IMR-90 (cell line): Measurements from ENCODE around the gene MYH9. TPM values are rescaled to one million over a fixed set of nuclear protein-coding genes. Genes with fewer than 3 reads are reported as not detected.

Experiments
- ATAC-seq: fragments of 200-7000 bp; cut with Tn5 transposase; 2 replicates; pipeline ENCODE4 v1.9.1; 2020; ENCODE audit warnings: low read depth, mild to moderate bottlenecking, moderate library complexity
- BruUV-seq: library from RNA; stranded (reverse); fragments of 400-500 nt; replicated peaks from 2 replicates; lab custom pipeline; 2021; lab: Mats Ljungman, UMichigan
- CTCF ChIA-PET: fragments of 300-600 bp; formaldehyde crosslinking; extraction: SDS; loops from one replicate; lab custom pipeline; 2021; ENCODE audit warnings: antibody characterized with exemption; lab: Yijun Ruan, JAX
- POLR2A ChIA-PET: fragments of 300-600 bp; sonication (Branson Sonifier 250); formaldehyde crosslinking; loops from one replicate; lab custom pipeline; 2022; ENCODE audit warnings: antibody characterized with exemption; ENCODE audit not compliant: unreplicated experiment; lab: Charles Lee
- DNase-seq: peaks from one replicate; pipeline ENCODE4 v3.0.0; 2013
- H2AFZ ChIP-seq: replicated peaks from 2 replicates; pipeline ENCODE3; 2013; ENCODE audit warnings: low read length, mild to moderate bottlenecking; ENCODE audit not compliant: poor library complexity
- H2AK5ac ChIP-seq: 2 replicates; pipeline ENCODE4 v1.6.1; 2013; ENCODE audit warnings: low read depth, low read length, inconsistent platforms
- H2AK9ac ChIP-seq: replicated peaks from 2 replicates; pipeline ENCODE3; 2013; ENCODE audit warnings: mild to moderate bottlenecking, low read depth, low read length, moderate library complexity; ENCODE audit not compliant: poor library complexity
- H2BK120ac ChIP-seq: 2 replicates; pipeline ENCODE4 v1.6.1; 2013; ENCODE audit warnings: low read depth, low read length, inconsistent platforms
- H2BK15ac ChIP-seq: 3 replicates; pipeline ENCODE4 v1.6.1; 2013; ENCODE audit warnings: low read depth, low read length, inconsistent platforms
- H2BK20ac ChIP-seq: 2 replicates; pipeline ENCODE4 v1.6.1; 2013; ENCODE audit warnings: low read depth, mild to moderate bottlenecking, inconsistent platforms, low read length, moderate library complexity
- H2BK5ac ChIP-seq: 2 replicates; pipeline ENCODE4 v1.6.1; 2013; ENCODE audit warnings: mild to moderate bottlenecking, low read depth, low read length, inconsistent platforms; ENCODE audit not compliant: poor library complexity, severe bottlenecking
- H3K14ac ChIP-seq: replicated peaks from 2 replicates; pipeline ENCODE4 v1.6.1; 2013; ENCODE audit warnings: low read depth, low read length, inconsistent platforms
- H3K18ac ChIP-seq: 2 replicates; pipeline ENCODE4 v1.6.1; 2013; ENCODE audit warnings: low read depth, low read length, control low read depth
- H3K23ac ChIP-seq: 2 replicates; pipeline ENCODE4 v1.6.1; 2013; ENCODE audit warnings: low read depth, low read length, inconsistent platforms
- H3K27ac ChIP-seq: 2 replicates; pipeline ENCODE4 v1.5.1; 2013; ENCODE audit warnings: mild to moderate bottlenecking, control low read depth, low read length; ENCODE audit not compliant: insufficient read depth
- H3K27me3 ChIP-seq: 2 replicates; pipeline ENCODE4 v1.6.1; 2013; ENCODE audit warnings: low read length; ENCODE audit not compliant: control insufficient read depth, insufficient read depth
- H3K36me3 ChIP-seq: 2 replicates; pipeline ENCODE4 v1.6.1; 2013; ENCODE audit warnings: low read length, mixed read lengths; ENCODE audit not compliant: control insufficient read depth, insufficient read depth
- H3K4ac ChIP-seq: 2 replicates; pipeline ENCODE4 v1.6.1; 2013; ENCODE audit warnings: low read depth, low read length, inconsistent platforms
- H3K4me1 ChIP-seq: 2 replicates; pipeline ENCODE4 v1.6.1; 2013; ENCODE audit warnings: low read length, mixed read lengths; ENCODE audit not compliant: control insufficient read depth, insufficient read depth
- H3K4me2 ChIP-seq: 2 replicates; pipeline ENCODE4 v1.6.1; 2013; ENCODE audit warnings: low read depth, mild to moderate bottlenecking, control low read depth, low read length, moderate library complexity
- H3K4me3 ChIP-seq: 2 replicates; pipeline ENCODE4 v1.5.1; 2013; ENCODE audit warnings: low read depth, mild to moderate bottlenecking, control low read depth, low read length, moderate library complexity; ENCODE audit not compliant: insufficient read depth
- H3K56ac ChIP-seq: 2 replicates; pipeline ENCODE4 v1.6.1; 2013; ENCODE audit warnings: low read length, inconsistent platforms; ENCODE audit not compliant: insufficient read depth; ENCODE audit errors: extremely low read depth
- H3K79me1 ChIP-seq, 2 experiments: 2 replicates each; pipeline ENCODE4 v1.6.1; 2013; ENCODE audit warnings: low read length in 2 of 2, inconsistent platforms in 1 of 2, low read depth in 1 of 2
- H3K9ac ChIP-seq: 2 replicates; pipeline ENCODE4 v1.6.1; 2013; ENCODE audit warnings: low read depth, low read length, control low read depth
- H3K9me1 ChIP-seq: 2 replicates; pipeline ENCODE4 v1.6.1; 2013; ENCODE audit warnings: low read length, inconsistent platforms; ENCODE audit not compliant: insufficient read depth
- H3K9me3 ChIP-seq: 2 replicates; pipeline ENCODE4 v1.6.1; 2013; ENCODE audit warnings: low read length; ENCODE audit not compliant: control insufficient read depth, insufficient read depth
- H4K20me1 ChIP-seq: 2 replicates; pipeline ENCODE4 v1.6.1; 2013; ENCODE audit warnings: low read length, inconsistent platforms; ENCODE audit not compliant: insufficient read depth
- H4K5ac ChIP-seq: 2 replicates; pipeline ENCODE4 v1.6.1; 2013; ENCODE audit warnings: mild to moderate bottlenecking, low read depth, low read length, control low read depth
- H4K8ac ChIP-seq, 2 experiments: 2 replicates each; pipeline ENCODE4 v1.6.1; 2013; ENCODE audit warnings: low read depth in 2 of 2, low read length in 2 of 2, control low read depth in 1 of 2, inconsistent platforms in 1 of 2
- H4K91ac ChIP-seq: 2 replicates; pipeline ENCODE4 v1.6.1; 2013; ENCODE audit warnings: low read depth, low read length, inconsistent platforms; ENCODE audit not compliant: insufficient read depth
- CHD1 ChIP-seq: IDR thresholded peaks from 2 replicates; pipeline ENCODE4 v1.6.1; 2012; ENCODE audit warnings: low read depth, low read length, improper control_type of control experiment
- MAZ ChIP-seq: IDR thresholded peaks from 2 replicates; pipeline ENCODE4 v1.6.1; 2012; ENCODE audit warnings: low read depth, mild to moderate bottlenecking, low read length, improper control_type of control experiment, moderate library complexity, borderline replicate concordance
- NFE2L2 ChIP-seq: fragments of 150-350 bp; IDR thresholded peaks from 2 replicates; pipeline ENCODE4 v1.6.1; 2016; ENCODE audit warnings: low read depth, mild to moderate bottlenecking, low read length
- POLR2A ChIP-seq: IDR thresholded peaks from 2 replicates; pipeline ENCODE4 v1.6.1; 2012; ENCODE audit warnings: mild to moderate bottlenecking, low read depth, low read length
- WGBS, 2 experiments: methylation state at CpG; one replicate each; pipeline versions ENCODE4 v1.1.5 to v1.1.7; 2013; ENCODE audit warnings: missing lambda C conversion rate in 2 of 2; ENCODE audit not compliant: insufficient read length in 1 of 2; ENCODE audit errors: extremely low coverage in 2 of 2; 5-methylcytosine and 5-hydroxymethylcytosine counted together
- dilution Hi-C: fragments of 300-500 bp; cut with HindIII; formaldehyde crosslinking; loops from one replicate; pipeline ENCODE4 v1.14.3; 2018; ENCODE audit warnings: low sequenced_read_pairs; ENCODE audit not compliant: unreplicated experiment
- in situ Hi-C: fragments of 300-500 bp; cut with MboI; formaldehyde crosslinking; loops from 3 replicates; pipeline ENCODE4 v1.14.3; 2019; ENCODE audit warnings: low sequenced_read_pairs, inconsistent platforms, mixed read lengths
- intact Hi-C: fragments of 100-400 bp; cut with micrococcal nuclease; formaldehyde crosslinking; loops from 2 replicates; pipeline ENCODE4 v1.10.0; 2022
- polyA plus RNA-seq, 3 experiments: library from polyadenylated mRNA; depleted of rRNA; stranded (reverse); fragments of >200 nt; gene quantifications; 2 replicates each; pipeline ENCODE4 v1.2.3, GENCODE V29; 2012; ENCODE audit warnings: low replicate concordance in 1 of 3
- total RNA-seq: library from RNA; depleted of rRNA; stranded (reverse); fragments of >200 nt; gene quantifications from 2 replicates; pipeline ENCODE4 v1.2.3, GENCODE V29; 2012

Gene MYH9
- total and polyA plus RNA-seq, 2 of the 4 experiments (the other 2 are of a cell fraction) = 475 to 554 TPM

DNA sequence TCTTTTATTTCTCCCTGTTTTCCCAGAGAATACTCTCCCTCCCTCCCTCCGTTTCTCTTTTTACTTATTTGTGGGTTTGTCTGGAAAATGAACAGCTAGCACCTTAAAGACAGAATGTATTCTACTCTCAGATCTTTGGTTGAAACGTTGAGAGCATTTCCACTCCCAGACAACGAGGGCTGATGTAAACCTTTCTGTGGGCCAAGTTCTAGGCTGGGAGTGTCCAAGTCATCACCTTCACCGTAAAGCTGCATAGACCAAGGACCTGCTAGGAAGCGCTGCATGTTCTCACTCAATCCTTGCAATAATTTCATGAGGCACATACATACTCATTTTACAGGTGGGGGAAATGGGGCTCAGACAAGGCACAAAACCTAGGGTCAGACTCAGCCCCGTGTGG lies 32.4 kb downstream of the MYH9 start:
- peak overlapping the region; percentile 99 for H3K14ac ChIP-seq
- H3K4me2 ChIP-seq = peak overlapping the region; percentile 75
- no TSS peak for BruUV-seq
- peaks cover 12% of the 10 kb centered on the region for H3K36me3 ChIP-seq
- DNase-seq (peak; percentile 52), ATAC-seq (no peak)
- no peaks in the 10 kb centered on the region for H3K27me3 ChIP-seq
- peak overlapping the region; percentile 98 for H2BK120ac ChIP-seq
- H2AFZ ChIP-seq = no peak overlapping the region
- peak overlapping the region; percentile 96 for H2BK5ac ChIP-seq
- peaks cover 99% of the 10 kb centered on the region for H4K20me1 ChIP-seq
- H4K91ac ChIP-seq = peak overlapping the region; percentile 93
- TF ChIP-seq NFE2L2 (no peak), MAZ (no peak), CHD1 (0 out of 2 replicates have a peak, but pooled peaks have one; percentile 65), POLR2A (peak; percentile 35; the same call in 1 of the 2 replicates)
- intact Hi-C loops (no loop called here), in situ Hi-C loops (no loop called here), dilution Hi-C loops (no loop called here)
- peak overlapping the region; percentile 90 for H2AK5ac ChIP-seq
- H3K23ac ChIP-seq = peak overlapping the region; percentile 98
- H4K5ac ChIP-seq = peak overlapping the region; percentile 86
- peaks cover 54% of the 10 kb centered on the region for H3K9me1 ChIP-seq
- H3K18ac ChIP-seq = peak overlapping the region; percentile 92
- peak overlapping the region; percentile 81 for H2AK9ac ChIP-seq
- H2BK20ac ChIP-seq = peak overlapping the region; percentile 96
- no peak overlapping the region for H3K4me3 ChIP-seq
- peak overlapping the region; percentile 78 for H3K9ac ChIP-seq
- peak overlapping the region; percentile 98 for H3K4ac ChIP-seq
- peaks cover 70% of the 10 kb centered on the region for H3K4me1 ChIP-seq
- H3K27ac ChIP-seq = peak overlapping the region; percentile 95
- 0% methylated on average over 2 of the region's 6 CpGs; no CpG with 5 or more reads in 1 of the 2 experiments for WGBS, 2 experiments
- ChIA-PET CTCF (no interaction called here), POLR2A (no interaction called here)
- H4K8ac ChIP-seq = peak overlapping the region; percentile 58 to 94
- peak overlapping the region; percentile 72; the same call in 2 of the 3 replicates for H2BK15ac ChIP-seq
- H3K56ac ChIP-seq = peak overlapping the region; percentile 88
- no peaks in the 10 kb centered on the region for H3K9me3 ChIP-seq
- peaks cover 0 to 47% of the 10 kb centered on the region in 2 experiments; a peak in 2 of 4 replicates for H3K79me1 ChIP-seq
